Stimulated activated naive B cell treated with anti-CD40 and anti-IgM and Interleukin-4, amounts not matched to agents 10 μg/mL and 1 μg/mL and 100 μg/mL, for 72 hours (primary cell): Measurements from ENCODE around the gene HTR1B.

Experiments
- ATAC-seq, 2 donors: fragments of 150-1000 bp; cut with Tn5 transposase; replicated peaks; 2 replicates each; pipeline ENCODE4 v1.10.0; 2021; ENCODE audit warnings: moderate library complexity in 1 of 2
- DNase-seq: peaks from one replicate; pipeline ENCODE4 v3.0.0; 2021
- H3K27ac Mint-ChIP-seq: one replicate; pipeline ENCODE4 v1.8.0; 2022; ENCODE audit warnings: mild to moderate bottlenecking, mixed read lengths
- H3K27me3 Mint-ChIP-seq, 2 donors: one replicate each; pipeline ENCODE4 v1.8.0; 2022; ENCODE audit warnings: mixed read lengths in 2 of 2
- H3K36me3 Mint-ChIP-seq, 2 donors: one replicate each; pipeline ENCODE4 v1.8.0; 2022; ENCODE audit warnings: mixed read lengths in 2 of 2, mild to moderate bottlenecking in 1 of 2
- H3K4me1 Mint-ChIP-seq, 2 donors: one replicate each; pipeline ENCODE4 v1.8.0; 2022; ENCODE audit warnings: mixed read lengths in 2 of 2, mild to moderate bottlenecking in 1 of 2
- H3K4me3 Mint-ChIP-seq, 2 donors: one replicate each; pipeline ENCODE4 v1.8.0; 2022; ENCODE audit warnings: mild to moderate bottlenecking in 2 of 2, mixed read lengths in 2 of 2, moderate library complexity in 1 of 2
- H3K9me3 Mint-ChIP-seq, 2 donors: one replicate each; pipeline ENCODE4 v1.8.0; 2022; ENCODE audit warnings: mixed read lengths in 2 of 2, mild to moderate bottlenecking in 1 of 2

Gene HTR1B

GRCh38 chr6:77445214-77445613, 18.1 kb downstream of the HTR1B start:
- Mint-ChIP-seq H3K9me3 (no peaks in the 10 kb centered on the region), H3K4me1 (no peaks in the 10 kb centered on the region), H3K27ac (no peak overlapping the region), H3K36me3 (no peaks in the 10 kb centered on the region), H3K4me3 (no peak overlapping the region), H3K27me3 (no peaks in the 10 kb centered on the region)
- ATAC-seq (no peak), DNase-seq (no peak)

- DNase-seq: no peak
- ATAC-seq: peak in 1 of 2 donors; percentile 12
- Mint-ChIP-seq H3K9me3 (peaks cover 0 to 2% of the 10 kb centered on the region in 2 donors), H3K36me3 (no peaks in the 10 kb centered on the region), H3K27ac (no peak overlapping the region), H3K4me3 (no peak overlapping the region), H3K27me3 (no peaks in the 10 kb centered on the region), H3K4me1 (no peaks in the 10 kb centered on the region)
Observed at GRCh38 chr6:77440206-77440976, 22.9 kb downstream of the HTR1B start.

- Mint-ChIP-seq H3K27ac (no peak overlapping the region), H3K9me3 (peaks cover 0 to 4% of the 10 kb centered on the region in 2 donors), H3K36me3 (no peaks in the 10 kb centered on the region), H3K4me3 (no peak overlapping the region), H3K27me3 (no peaks in the 10 kb centered on the region), H3K4me1 (no peaks in the 10 kb centered on the region)
- no peak for ATAC-seq
- DNase-seq: no peak
Observed at GRCh38 chr6:77433888-77434287, 29.4 kb downstream of the HTR1B start.

GRCh38 chr6:77430504-77430903, 32.8 kb downstream of the HTR1B start:
- no peaks in the 10 kb centered on the region for H3K27me3 Mint-ChIP-seq
- peaks cover 0 to 3% of the 10 kb centered on the region in 2 donors for H3K9me3 Mint-ChIP-seq
- H3K4me3 Mint-ChIP-seq: no peak overlapping the region
- H3K27ac Mint-ChIP-seq: no peak overlapping the region
- no peak for ATAC-seq
- H3K4me1 Mint-ChIP-seq: no peaks in the 10 kb centered on the region
- no peaks in the 10 kb centered on the region for H3K36me3 Mint-ChIP-seq
- DNase-seq: no peak

GRCh38 chr6:77425671-77426070, 37.6 kb downstream of the HTR1B start:
- Mint-ChIP-seq H3K4me1 (no peaks in the 10 kb centered on the region), H3K9me3 (no peaks in the 10 kb centered on the region), H3K4me3 (no peak overlapping the region), H3K27ac (no peak overlapping the region), H3K36me3 (no peaks in the 10 kb centered on the region), H3K27me3 (no peaks in the 10 kb centered on the region)
- DNase-seq: no peak
- no peak for ATAC-seq

- H3K9me3 Mint-ChIP-seq: no peaks in the 10 kb centered on the region
- no peaks in the 10 kb centered on the region for H3K4me1 Mint-ChIP-seq
- DNase-seq (no peak), ATAC-seq (no peak)
- H3K27ac Mint-ChIP-seq: no peak overlapping the region
- H3K4me3 Mint-ChIP-seq: no peak overlapping the region
- H3K36me3 Mint-ChIP-seq: no peaks in the 10 kb centered on the region
- no peaks in the 10 kb centered on the region for H3K27me3 Mint-ChIP-seq
Observed at GRCh38 chr6:77425216-77425615, 38.1 kb downstream of the HTR1B start.

- no peaks in the 10 kb centered on the region for H3K4me1 Mint-ChIP-seq
- no peaks in the 10 kb centered on the region for H3K9me3 Mint-ChIP-seq
- no peaks in the 10 kb centered on the region for H3K36me3 Mint-ChIP-seq
- no peak for ATAC-seq
- no peaks in the 10 kb centered on the region for H3K27me3 Mint-ChIP-seq
- no peak overlapping the region for H3K4me3 Mint-ChIP-seq
- DNase-seq: no peak
- H3K27ac Mint-ChIP-seq: no peak overlapping the region
Observed at GRCh38 chr6:77424761-77425160, 38.5 kb downstream of the HTR1B start.

GRCh38 chr6:77416839-77417238, 46.5 kb downstream of the HTR1B start:
- H3K27ac Mint-ChIP-seq: no peak overlapping the region
- no peaks in the 10 kb centered on the region for H3K27me3 Mint-ChIP-seq
- no peak for ATAC-seq
- no peak for DNase-seq
- no peak overlapping the region for H3K4me3 Mint-ChIP-seq
- H3K4me1 Mint-ChIP-seq: no peaks in the 10 kb centered on the region
- peaks cover 0 to 3% of the 10 kb centered on the region in 2 donors for H3K9me3 Mint-ChIP-seq
- H3K36me3 Mint-ChIP-seq: no peaks in the 10 kb centered on the region

GRCh38 chr6:77415706-77416105, 47.6 kb downstream of the HTR1B start:
- no peak for DNase-seq
- peaks cover 0 to 3% of the 10 kb centered on the region in 2 donors for H3K9me3 Mint-ChIP-seq
- H3K27me3 Mint-ChIP-seq: no peaks in the 10 kb centered on the region
- ATAC-seq: no peak
- no peak overlapping the region for H3K4me3 Mint-ChIP-seq
- no peaks in the 10 kb centered on the region for H3K4me1 Mint-ChIP-seq
- no peak overlapping the region for H3K27ac Mint-ChIP-seq
- no peaks in the 10 kb centered on the region for H3K36me3 Mint-ChIP-seq
